NCI-H2081 (cell line): Measurements from ENCODE around the gene ZBTB20.

Experiments
- DNase-seq, 2 experiments: peaks; one replicate each; lab custom pipeline; 2025; lab: John Stamatoyannopoulos, UW

ZBTB20 gene

GRCh38 chr3:114632757-114633424 is 514.2 kb downstream of the ZBTB20 start:
- peak in 1 of 2 experiments; percentile 16 for DNase-seq

GRCh38 chr3:114627770-114628169 is 519.3 kb downstream of the ZBTB20 start:
- DNase-seq = no peak

- DNase-seq = no peak
Observed at GRCh38 chr3:114626751-114627150, 520.3 kb downstream of the ZBTB20 start.

- peak in 1 of 2 experiments; percentile 6 for DNase-seq
Observed at GRCh38 chr3:114624571-114625181, 522.4 kb downstream of the ZBTB20 start.

- no peak for DNase-seq
Observed at GRCh38 chr3:114624047-114624445, 523.0 kb downstream of the ZBTB20 start.

- no peak for DNase-seq
Observed at GRCh38 chr3:114623420-114624046, 523.6 kb downstream of the ZBTB20 start.

GRCh38 chr3:114622001-114622400 is 525.1 kb downstream of the ZBTB20 start:
- DNase-seq = no peak

GRCh38 chr3:114619771-114620170 is 527.3 kb downstream of the ZBTB20 start:
- no peak for DNase-seq

- DNase-seq = peak; percentile 63 to 89
Observed at GRCh38 chr3:114615523-114616085, 531.5 kb downstream of the ZBTB20 start.

- DNase-seq = no peak
Observed at GRCh38 chr3:114609973-114610630, 537.0 kb downstream of the ZBTB20 start.

- no peak for DNase-seq
Observed at GRCh38 chr3:114608293-114608692, 538.8 kb downstream of the ZBTB20 start.

- no peak for DNase-seq
Observed at GRCh38 chr3:114606336-114606735, 540.8 kb downstream of the ZBTB20 start.

GRCh38 chr3:114600571-114600970 is 546.5 kb downstream of the ZBTB20 start:
- no peak for DNase-seq

- no peak for DNase-seq
Observed at GRCh38 chr3:114597871-114598270, 549.2 kb downstream of the ZBTB20 start.

- no peak for DNase-seq
Observed at GRCh38 chr3:114597012-114597411, 550.1 kb downstream of the ZBTB20 start.

- no peak for DNase-seq
Observed at GRCh38 chr3:114596147-114596546, 550.9 kb downstream of the ZBTB20 start.

GRCh38 chr3:114595522-114596028 is 551.5 kb downstream of the ZBTB20 start:
- DNase-seq = no peak

- no peak for DNase-seq
Observed at GRCh38 chr3:114590309-114591047, 556.6 kb downstream of the ZBTB20 start.

- no peak for DNase-seq
Observed at GRCh38 chr3:114587986-114588385, 559.1 kb downstream of the ZBTB20 start.

- DNase-seq = no peak
Observed at GRCh38 chr3:114586119-114586518, 561.0 kb downstream of the ZBTB20 start.

GRCh38 chr3:114585687-114586086 is 561.4 kb downstream of the ZBTB20 start:
- DNase-seq = no peak
